DOHH2 (cell line): ENCODE results near the gene MMP23B.

Experiments used
- CTCF ChIP-seq: fragments of 200-600 bp; sonication (generic); IDR thresholded peaks from one replicate; pipeline ENCODE4 v1.5.1; 2014; ENCODE audit warnings: antibody characterized with exemption, mild to moderate bottlenecking, low read depth, low read length; ENCODE audit not compliant: poor library complexity, severe bottlenecking
- EZH2phosphoT487 ChIP-seq: fragments of 200-600 bp; sonication (generic); IDR thresholded peaks from 2 replicates; pipeline ENCODE4 v1.6.1; 2017; ENCODE audit warnings: borderline replicate concordance, mild to moderate bottlenecking, antibody characterized with exemption, low read length, moderate library complexity, mixed read lengths

- TF ChIP-seq CTCF (no peak), EZH2phosphoT487 (no peak)
Observed at GRCh38 chr1:1610796-1611195, 21.2 kb upstream of the MMP23B start.
